Smooth muscle cell (in vitro differentiated cells): ENCODE data around the gene TIAM2. TPM values are rescaled to one million over a fixed set of nuclear protein-coding genes. Genes with fewer than 3 reads are reported as not detected.

Experiments used
- DNase-seq: peaks from one replicate; lab custom pipeline; 2025; ENCODE audit not compliant: unreplicated experiment; lab: John Stamatoyannopoulos, UW
- H2AFZ ChIP-seq: fragments of 200-600 bp; sonication (generic); 2 replicates; pipeline ENCODE4 v1.6.0; 2016; ENCODE audit warnings: antibody characterized with exemption, low read depth, mild to moderate bottlenecking
- H3F3A ChIP-seq: fragments of 200-600 bp; sonication (generic); 2 replicates; pipeline ENCODE4 v1.6.0; 2017; ENCODE audit warnings: antibody characterized with exemption, low read depth
- H3K27ac ChIP-seq: fragments of 200-600 bp; sonication (generic); 2 replicates; pipeline ENCODE4 v1.5.1; 2016; ENCODE audit warnings: low read depth, mild to moderate bottlenecking
- H3K27me3 ChIP-seq: fragments of 200-600 bp; sonication (generic); 2 replicates; pipeline ENCODE4 v1.6.1; 2016; ENCODE audit warnings: low read depth, mild to moderate bottlenecking
- H3K36me3 ChIP-seq: fragments of 200-600 bp; sonication (generic); 2 replicates; pipeline ENCODE4 v1.5.1; 2016; ENCODE audit warnings: low read depth
- H3K4me1 ChIP-seq: fragments of 200-600 bp; sonication (generic); 2 replicates; pipeline ENCODE4 v1.5.1; 2016; ENCODE audit warnings: low read depth
- H3K4me2 ChIP-seq: fragments of 200-600 bp; sonication (generic); 2 replicates; pipeline ENCODE4 v1.6.0; 2016; ENCODE audit warnings: mild to moderate bottlenecking
- H3K4me3 ChIP-seq: fragments of 200-600 bp; sonication (generic); 2 replicates; pipeline ENCODE4 v1.5.1; 2016; ENCODE audit warnings: mild to moderate bottlenecking
- H3K79me2 ChIP-seq: fragments of 200-600 bp; sonication (generic); 2 replicates; pipeline ENCODE4 v1.6.0; 2016; ENCODE audit warnings: low read depth, mild to moderate bottlenecking
- H3K9ac ChIP-seq: fragments of 200-600 bp; sonication (generic); 2 replicates; pipeline ENCODE4 v1.6.0; 2016; ENCODE audit warnings: low read depth
- H3K9me3 ChIP-seq: fragments of 200-600 bp; sonication (generic); replicated peaks from 2 replicates; pipeline ENCODE4 v1.5.1; 2016; ENCODE audit warnings: low read depth
- H4K20me1 ChIP-seq: fragments of 200-600 bp; sonication (generic); 2 replicates; pipeline ENCODE4 v1.6.0; 2016; ENCODE audit warnings: low read depth
- CTCF ChIP-seq: fragments of 200-600 bp; sonication (generic); IDR thresholded peaks from 2 replicates; pipeline ENCODE4 v1.5.1; 2017; ENCODE audit warnings: borderline replicate concordance, mild to moderate bottlenecking, antibody characterized with exemption; ENCODE audit not compliant: insufficient read depth, poor library complexity, severe bottlenecking
- WGBS: methylation state at CpG from one replicate; pipeline ENCODE4 v1.1.7; 2016; ENCODE audit warnings: low lambda C conversion rate; 5-methylcytosine and 5-hydroxymethylcytosine counted together
- polyA plus RNA-seq: library from polyadenylated mRNA; unstranded; fragments of >200 nt; fragmentation: Nextera tagmentation; extraction: Ambion mirVana; gene quantifications from 2 replicates; pipeline ENCODE4 v1.2.1, GENCODE V29; 2016
- total RNA-seq: library from RNA; depleted of rRNA; stranded (reverse); fragments of >200 nt; gene quantifications from 2 replicates; pipeline ENCODE4 v1.2.3, GENCODE V29; 2014

Gene TIAM2
- total and polyA plus RNA-seq, 2 experiments from 2014 or later, result 13.1 to 24.9 TPM

DNA sequence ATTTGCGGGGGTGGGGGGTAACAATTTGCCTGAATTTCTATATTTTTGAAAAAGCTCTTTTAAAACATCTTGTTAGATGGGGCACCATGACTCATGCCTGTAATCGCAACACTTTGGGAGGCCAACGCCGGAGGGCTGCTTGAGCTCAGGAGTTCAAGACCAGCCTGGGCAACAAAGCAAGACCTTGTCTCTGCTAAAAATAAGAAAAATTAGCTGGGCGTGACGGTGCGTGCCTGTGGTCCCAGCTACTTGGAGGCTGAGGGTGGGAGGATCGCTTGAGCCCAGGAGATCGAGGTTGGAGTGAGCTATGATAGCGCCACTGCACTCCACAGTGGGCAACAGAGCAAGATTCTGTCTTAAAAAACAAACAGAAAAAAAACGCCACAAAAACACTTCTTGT, 41.5 kb upstream of the TIAM2 start:
- Histone ChIP-seq H3K4me3 (no peak overlapping the region), H2AFZ (no peak overlapping the region), H3F3A (no peaks in the 10 kb centered on the region), H3K36me3 (no peaks in the 10 kb centered on the region), H3K27ac (peak overlapping the region; percentile 60), H3K79me2 (no peaks in the 10 kb centered on the region), H3K9me3 (no peaks in the 10 kb centered on the region), H3K9ac (no peak overlapping the region), H4K20me1 (no peaks in the 10 kb centered on the region), H3K4me1 (no peaks in the 10 kb centered on the region), H3K4me2 (no peak overlapping the region), H3K27me3 (no peaks in the 10 kb centered on the region)
- WGBS, result 96% methylated on average over 11 of the region's 11 CpGs
- no peak for DNase-seq
- no peak for TF ChIP-seq CTCF

DNA sequence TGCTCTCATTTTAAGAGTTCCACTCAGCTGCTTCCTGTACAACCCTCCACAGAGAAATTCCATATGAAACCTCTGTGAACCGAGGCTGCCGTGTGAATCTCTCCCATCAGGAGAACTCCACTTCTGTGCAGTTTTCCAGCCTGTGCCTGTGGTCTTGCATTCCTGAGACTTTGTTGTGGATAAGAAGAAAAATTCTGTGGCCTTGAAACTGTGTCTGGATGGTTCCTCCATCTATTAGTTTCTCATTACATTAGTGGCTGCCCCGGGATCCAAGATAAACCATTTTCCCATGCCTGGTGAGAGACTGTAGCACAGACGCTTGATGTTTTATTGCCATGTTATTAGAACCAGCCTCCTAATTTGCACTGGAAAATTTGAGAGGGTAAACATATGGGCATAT, 40.8 kb upstream of the TIAM2 start:
- Histone ChIP-seq H3K4me1 (no peaks in the 10 kb centered on the region), H3K9me3 (no peaks in the 10 kb centered on the region), H3F3A (no peaks in the 10 kb centered on the region), H3K27ac (peak overlapping the region; percentile 60), H3K9ac (no peak overlapping the region), H3K4me2 (peak overlapping the region; percentile 41), H3K79me2 (no peaks in the 10 kb centered on the region), H2AFZ (no peak overlapping the region), H3K36me3 (no peaks in the 10 kb centered on the region), H3K4me3 (no peak overlapping the region), H3K27me3 (no peaks in the 10 kb centered on the region), H4K20me1 (no peaks in the 10 kb centered on the region)
- no peak for DNase-seq
- 28% methylated on average over 4 of the region's 4 CpGs for WGBS
- TF ChIP-seq CTCF, result no peak

GRCh38 chr6:154956771-154957522, 38.2 kb upstream of the TIAM2 start:
- Histone ChIP-seq H3K9ac (no peak overlapping the region), H3K27me3 (no peaks in the 10 kb centered on the region), H2AFZ (no peak overlapping the region), H3K4me1 (no peaks in the 10 kb centered on the region), H3K79me2 (no peaks in the 10 kb centered on the region), H3K27ac (no peak overlapping the region), H3K9me3 (no peaks in the 10 kb centered on the region), H3K4me3 (no peak overlapping the region), H3K4me2 (no peak overlapping the region), H4K20me1 (no peaks in the 10 kb centered on the region), H3F3A (no peaks in the 10 kb centered on the region), H3K36me3 (no peaks in the 10 kb centered on the region)
- DNase-seq, result no peak
- no peak for TF ChIP-seq CTCF
- 82% methylated on average over 12 of the region's 12 CpGs for WGBS

DNA sequence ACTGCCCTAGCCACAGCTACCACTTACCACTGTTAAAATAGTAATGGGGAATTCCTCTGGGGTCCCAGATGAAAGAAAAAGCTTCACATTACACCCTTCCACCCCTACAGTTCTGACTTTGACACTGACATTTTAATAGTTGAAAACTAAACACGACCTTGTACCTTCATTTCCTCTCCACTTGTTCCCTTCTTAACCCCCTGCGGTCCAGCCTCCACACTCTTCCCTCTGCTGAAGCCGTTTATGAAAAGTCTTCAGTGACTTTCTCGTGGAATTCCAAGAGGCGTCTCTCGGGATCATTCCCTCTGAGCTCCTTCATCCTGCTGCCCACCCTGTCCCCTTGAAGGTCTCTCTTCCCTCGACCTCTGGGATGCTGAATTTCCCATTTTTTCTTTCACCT, 36.6 kb upstream of the TIAM2 start:
- no peaks in the 10 kb centered on the region for H3F3A ChIP-seq
- 87% methylated on average over 7 of the region's 7 CpGs for WGBS
- no peaks in the 10 kb centered on the region for H3K79me2 ChIP-seq
- H3K27me3 ChIP-seq, result no peaks in the 10 kb centered on the region
- H3K27ac ChIP-seq, result no peak overlapping the region
- no peak overlapping the region for H2AFZ ChIP-seq
- DNase-seq, result no peak
- no peak for TF ChIP-seq CTCF
- H3K9me3 ChIP-seq, result no peaks in the 10 kb centered on the region
- no peaks in the 10 kb centered on the region for H3K36me3 ChIP-seq
- H3K9ac ChIP-seq, result no peak overlapping the region
- H4K20me1 ChIP-seq, result no peaks in the 10 kb centered on the region
- H3K4me1 ChIP-seq, result peaks cover 3% of the 10 kb centered on the region
- no peak overlapping the region for H3K4me2 ChIP-seq
- H3K4me3 ChIP-seq, result no peak overlapping the region
